HEK293 (cell line): Measurements from ENCODE around the gene HCFC1.

ENCODE experiments used
- KLF1 ChIP-seq: fragments of 450-650 bp; formaldehyde crosslinking; IDR thresholded peaks from 2 replicates; pipeline ENCODE4 v1.5.1; 2016; ENCODE audit warnings: missing biosample characterization, missing genetic modification characterization
- KLF7 ChIP-seq: fragments of 450-650 bp; formaldehyde crosslinking; IDR thresholded peaks from 2 replicates; pipeline ENCODE4 v1.5.1; 2016; ENCODE audit warnings: missing biosample characterization, missing genetic modification characterization, borderline replicate concordance
- OVOL3 ChIP-seq: fragments of 450-650 bp; formaldehyde crosslinking; IDR thresholded peaks from 2 replicates; pipeline ENCODE4 v1.5.1; 2016; ENCODE audit warnings: missing biosample characterization, missing genetic modification characterization
- SALL2 ChIP-seq: fragments of 450-650 bp; formaldehyde crosslinking; IDR thresholded peaks from 2 replicates; pipeline ENCODE4 v1.5.0; 2017; ENCODE audit warnings: missing biosample characterization, mild to moderate bottlenecking, missing genetic modification characterization, borderline replicate concordance
- TSHZ1 ChIP-seq: fragments of 450-650 bp; formaldehyde crosslinking; IDR thresholded peaks from 2 replicates; pipeline ENCODE4 v1.5.1; 2016; ENCODE audit warnings: missing biosample characterization, missing genetic modification characterization, borderline replicate concordance
- ZFP41 ChIP-seq: fragments of 450-650 bp; formaldehyde crosslinking; IDR thresholded peaks from 2 replicates; pipeline ENCODE4 v1.5.1; 2016; ENCODE audit warnings: missing biosample characterization, missing genetic modification characterization, borderline replicate concordance
- ZIC2 ChIP-seq: fragments of 450-650 bp; formaldehyde crosslinking; IDR thresholded peaks from 2 replicates; pipeline ENCODE4 v1.5.1; 2016; ENCODE audit warnings: missing biosample characterization, missing genetic modification characterization
- ZNF112 ChIP-seq: fragments of 450-650 bp; formaldehyde crosslinking; IDR thresholded peaks from 2 replicates; pipeline ENCODE4 v1.5.0; 2017; ENCODE audit warnings: missing biosample characterization, missing genetic modification characterization
- ZNF114 ChIP-seq: fragments of 450-650 bp; formaldehyde crosslinking; IDR thresholded peaks from 2 replicates; pipeline ENCODE4 v1.5.0; 2017; ENCODE audit warnings: missing biosample characterization, missing genetic modification characterization
- ZNF133 ChIP-seq: fragments of 450-650 bp; formaldehyde crosslinking; IDR thresholded peaks from 2 replicates; pipeline ENCODE4 v1.5.1; 2016; ENCODE audit warnings: missing biosample characterization, missing genetic modification characterization
- ZNF211 ChIP-seq: fragments of 450-650 bp; formaldehyde crosslinking; IDR thresholded peaks from 2 replicates; pipeline ENCODE4 v1.5.1; 2016; ENCODE audit warnings: low read depth, missing biosample characterization, missing genetic modification characterization
- ZNF214 ChIP-seq: fragments of 450-650 bp; formaldehyde crosslinking; IDR thresholded peaks from 2 replicates; pipeline ENCODE4 v1.5.1; 2017; ENCODE audit warnings: missing biosample characterization, mild to moderate bottlenecking, missing genetic modification characterization, borderline replicate concordance
- ZNF23 ChIP-seq: fragments of 450-650 bp; formaldehyde crosslinking; IDR thresholded peaks from 2 replicates; pipeline ENCODE4 v1.5.1; 2016; ENCODE audit warnings: missing biosample characterization, missing genetic modification characterization, borderline replicate concordance
- ZNF280D ChIP-seq: fragments of 450-650 bp; formaldehyde crosslinking; IDR thresholded peaks from 2 replicates; pipeline ENCODE4 v1.5.1; 2016; ENCODE audit warnings: missing biosample characterization, missing genetic modification characterization
- ZNF335 ChIP-seq: fragments of 450-650 bp; formaldehyde crosslinking; conservative IDR thresholded peaks from 2 replicates; pipeline ENCODE4 v1.5.1; 2016; ENCODE audit warnings: missing biosample characterization, missing genetic modification characterization
- ZNF37A ChIP-seq: fragments of 450-650 bp; IDR thresholded peaks from 2 replicates; pipeline ENCODE4 v1.5.1; 2018; ENCODE audit warnings: missing biosample characterization, missing genetic modification characterization
- ZNF416 ChIP-seq: fragments of 450-650 bp; formaldehyde crosslinking; IDR thresholded peaks from 2 replicates; pipeline ENCODE4 v1.5.1; 2016; ENCODE audit warnings: missing biosample characterization, missing genetic modification characterization
- ZNF521 ChIP-seq: fragments of 450-650 bp; formaldehyde crosslinking; IDR thresholded peaks from 2 replicates; pipeline ENCODE4 v1.5.1; 2017; ENCODE audit warnings: missing biosample characterization, mild to moderate bottlenecking, missing genetic modification characterization
- ZNF530 ChIP-seq: fragments of 450-650 bp; formaldehyde crosslinking; IDR thresholded peaks from 2 replicates; pipeline ENCODE4 v1.5.1; 2016; ENCODE audit warnings: low read depth, missing biosample characterization, missing genetic modification characterization
- ZNF747 ChIP-seq: fragments of 450-650 bp; formaldehyde crosslinking; IDR thresholded peaks from 2 replicates; pipeline ENCODE4 v1.5.1; 2016; ENCODE audit warnings: missing biosample characterization, missing genetic modification characterization
- ZNF768 ChIP-seq: fragments of 450-650 bp; formaldehyde crosslinking; IDR thresholded peaks from 2 replicates; pipeline ENCODE4 v1.5.1; 2018; ENCODE audit warnings: missing biosample characterization, mild to moderate bottlenecking, missing genetic modification characterization
- ZNF792 ChIP-seq: fragments of 450-650 bp; formaldehyde crosslinking; IDR thresholded peaks from 2 replicates; pipeline ENCODE4 v1.5.1; 2016; ENCODE audit warnings: missing biosample characterization, missing genetic modification characterization
- TF ChIP-seq, protein P1 (sequence below): fragments of 450-650 bp; formaldehyde crosslinking; IDR thresholded peaks from 2 replicates; pipeline ENCODE4 v1.5.1; 2017; ENCODE audit warnings: missing biosample characterization, missing genetic modification characterization
- TF ChIP-seq, protein P2 (sequence below): fragments of 450-650 bp; formaldehyde crosslinking; IDR thresholded peaks from 2 replicates; pipeline ENCODE4 v1.5.0; 2017; ENCODE audit warnings: missing biosample characterization, missing genetic modification characterization, borderline replicate concordance
- TF ChIP-seq, protein P3 (sequence below): fragments of 450-650 bp; formaldehyde crosslinking; IDR thresholded peaks from 2 replicates; pipeline ENCODE4 v1.5.1; 2016; ENCODE audit warnings: missing biosample characterization, missing genetic modification characterization

HCFC1 gene

DNA sequence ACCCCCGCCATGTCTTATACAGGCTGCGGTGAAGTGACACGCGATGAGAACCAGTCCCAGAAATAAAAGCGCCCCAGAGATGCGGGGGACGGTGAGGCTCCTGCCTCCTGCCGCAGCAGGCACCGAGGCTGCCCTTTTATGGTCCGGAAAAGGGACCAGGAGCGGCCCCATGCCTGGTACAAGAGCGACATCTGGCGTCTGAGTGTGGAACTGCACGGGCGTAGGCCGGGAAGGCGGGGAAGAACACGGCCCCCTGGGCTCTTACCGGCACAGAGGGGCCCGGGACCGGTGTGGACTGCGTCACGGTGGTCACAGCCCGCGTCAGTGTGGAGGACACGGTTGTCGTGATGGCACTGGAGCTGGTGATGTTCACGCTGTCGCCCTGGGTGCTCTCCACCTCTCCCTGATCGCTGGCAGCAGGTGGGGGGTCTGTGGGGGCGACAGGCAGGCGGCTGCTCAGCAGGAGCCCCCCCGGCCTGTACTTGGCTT, 18.2 kb downstream of the HCFC1 start (continued):
- TF ChIP-seq TSHZ1 (no peak), ZNF211 (tag by site-specific recombination) (no peak), ZNF747 (tag by site-specific recombination) (no peak), ZNF112 (tag by site-specific recombination) (no peak), ZNF416 (tag by site-specific recombination) (no peak), KLF1 (tag by site-specific recombination) (peak; percentile 80; the same call in 1 of the 2 replicates), ZNF280D (tag by site-specific recombination) (no peak), SALL2 (tag by site-specific recombination) (no peak), ZNF133 (no peak), ZNF530 (tag by site-specific recombination) (no peak), ZNF335 (tag by site-specific recombination) (no peak), KLF7 (tag by site-specific recombination) (peak; percentile 93), ZNF23 (tag by site-specific recombination) (no peak), OVOL3 (tag by site-specific recombination) (no peak), ZNF37A (tag by site-specific recombination) (no peak), ZFP41 (tag by site-specific recombination) (no peak), ZNF114 (tag by site-specific recombination) (no peak), ZNF792 (no peak), ZNF521 (tag by site-specific recombination) (no peak), ZNF768 (tag by site-specific recombination) (no peak), ZNF214 (tag by site-specific recombination) (no peak), ZIC2 (tag by site-specific recombination) (peak; percentile 73)
- TF ChIP-seq, protein P1, sequence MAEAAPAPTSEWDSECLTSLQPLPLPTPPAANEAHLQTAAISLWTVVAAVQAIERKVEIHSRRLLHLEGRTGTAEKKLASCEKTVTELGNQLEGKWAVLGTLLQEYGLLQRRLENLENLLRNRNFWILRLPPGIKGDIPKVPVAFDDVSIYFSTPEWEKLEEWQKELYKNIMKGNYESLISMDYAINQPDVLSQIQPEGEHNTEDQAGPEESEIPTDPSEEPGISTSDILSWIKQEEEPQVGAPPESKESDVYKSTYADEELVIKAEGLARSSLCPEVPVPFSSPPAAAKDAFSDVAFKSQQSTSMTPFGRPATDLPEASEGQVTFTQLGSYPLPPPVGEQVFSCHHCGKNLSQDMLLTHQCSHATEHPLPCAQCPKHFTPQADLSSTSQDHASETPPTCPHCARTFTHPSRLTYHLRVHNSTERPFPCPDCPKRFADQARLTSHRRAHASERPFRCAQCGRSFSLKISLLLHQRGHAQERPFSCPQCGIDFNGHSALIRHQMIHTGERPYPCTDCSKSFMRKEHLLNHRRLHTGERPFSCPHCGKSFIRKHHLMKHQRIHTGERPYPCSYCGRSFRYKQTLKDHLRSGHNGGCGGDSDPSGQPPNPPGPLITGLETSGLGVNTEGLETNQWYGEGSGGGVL (tag by site-specific recombination): no peak
- TF ChIP-seq, protein P2, sequence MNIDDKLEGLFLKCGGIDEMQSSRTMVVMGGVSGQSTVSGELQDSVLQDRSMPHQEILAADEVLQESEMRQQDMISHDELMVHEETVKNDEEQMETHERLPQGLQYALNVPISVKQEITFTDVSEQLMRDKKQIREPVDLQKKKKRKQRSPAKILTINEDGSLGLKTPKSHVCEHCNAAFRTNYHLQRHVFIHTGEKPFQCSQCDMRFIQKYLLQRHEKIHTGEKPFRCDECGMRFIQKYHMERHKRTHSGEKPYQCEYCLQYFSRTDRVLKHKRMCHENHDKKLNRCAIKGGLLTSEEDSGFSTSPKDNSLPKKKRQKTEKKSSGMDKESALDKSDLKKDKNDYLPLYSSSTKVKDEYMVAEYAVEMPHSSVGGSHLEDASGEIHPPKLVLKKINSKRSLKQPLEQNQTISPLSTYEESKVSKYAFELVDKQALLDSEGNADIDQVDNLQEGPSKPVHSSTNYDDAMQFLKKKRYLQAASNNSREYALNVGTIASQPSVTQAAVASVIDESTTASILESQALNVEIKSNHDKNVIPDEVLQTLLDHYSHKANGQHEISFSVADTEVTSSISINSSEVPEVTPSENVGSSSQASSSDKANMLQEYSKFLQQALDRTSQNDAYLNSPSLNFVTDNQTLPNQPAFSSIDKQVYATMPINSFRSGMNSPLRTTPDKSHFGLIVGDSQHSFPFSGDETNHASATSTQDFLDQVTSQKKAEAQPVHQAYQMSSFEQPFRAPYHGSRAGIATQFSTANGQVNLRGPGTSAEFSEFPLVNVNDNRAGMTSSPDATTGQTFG (tag by site-specific recombination): no peak
- TF ChIP-seq, protein P3, sequence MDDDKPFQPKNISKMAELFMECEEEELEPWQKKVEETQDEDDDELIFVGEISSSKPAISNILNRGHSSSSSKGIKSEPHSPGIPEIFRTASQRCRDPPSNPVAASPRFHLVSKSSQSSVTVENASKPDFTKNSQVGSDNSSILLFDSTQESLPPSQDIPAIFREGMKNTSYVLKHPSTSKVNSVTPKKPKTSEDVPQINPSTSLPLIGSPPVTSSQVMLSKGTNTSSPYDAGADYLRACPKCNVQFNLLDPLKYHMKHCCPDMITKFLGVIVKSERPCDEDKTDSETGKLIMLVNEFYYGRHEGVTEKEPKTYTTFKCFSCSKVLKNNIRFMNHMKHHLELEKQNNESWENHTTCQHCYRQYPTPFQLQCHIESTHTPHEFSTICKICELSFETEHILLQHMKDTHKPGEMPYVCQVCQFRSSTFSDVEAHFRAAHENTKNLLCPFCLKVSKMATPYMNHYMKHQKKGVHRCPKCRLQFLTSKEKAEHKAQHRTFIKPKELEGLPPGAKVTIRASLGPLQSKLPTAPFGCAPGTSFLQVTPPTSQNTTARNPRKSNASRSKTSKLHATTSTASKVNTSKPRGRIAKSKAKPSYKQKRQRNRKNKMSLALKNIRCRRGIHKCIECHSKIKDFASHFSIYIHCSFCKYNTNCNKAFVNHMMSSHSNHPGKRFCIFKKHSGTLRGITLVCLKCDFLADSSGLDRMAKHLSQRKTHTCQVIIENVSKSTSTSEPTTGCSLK (tag by site-specific recombination): no peak
